Measurements from ENCODE around the gene CEACAM16. TPM values are rescaled to one million over a fixed set of nuclear protein-coding genes. Genes with fewer than 3 reads are reported as not detected.

Gene CEACAM16
- total RNA-seq, 1 donor from 2014 or later, result not detected

GRCh38 chr19:44689290-44690130 lies 9.4 kb upstream of the CEACAM16 start:
- Mint-ChIP-seq H3K27me3 (no peaks in the 10 kb centered on the region), H3K4me1 (ENCODE audit: unreplicated experiment) (peaks cover 4% of the 10 kb centered on the region)

DNA sequence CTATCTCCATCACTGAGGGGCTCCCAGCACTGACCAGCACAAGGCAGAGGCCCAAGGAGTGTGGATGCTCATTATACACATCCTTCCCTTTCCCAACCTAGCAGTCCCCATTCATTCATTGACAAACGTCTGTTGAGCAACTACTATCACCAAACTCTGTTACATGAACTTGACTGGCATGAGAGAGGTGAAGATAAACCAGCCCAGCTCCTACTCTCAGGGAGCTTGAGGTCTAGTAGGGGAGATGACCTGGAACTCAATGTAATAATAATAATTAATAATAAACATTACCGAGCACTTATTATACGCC lies 8.9 kb upstream of the CEACAM16 start:
- DNase-seq (ENCODE audit: extremely low spot score, unreplicated experiment), result no peak
- H3K9me3 Mint-ChIP-seq, result no peaks in the 10 kb centered on the region
- no peaks in the 10 kb centered on the region for H3K36me3 Mint-ChIP-seq
- peak overlapping the region; percentile 30 for H3K27ac Mint-ChIP-seq
- H3K27me3 Mint-ChIP-seq, result no peaks in the 10 kb centered on the region
- peaks cover 2% of the 10 kb centered on the region for H3K4me1 Mint-ChIP-seq (ENCODE audit: unreplicated experiment)
- TF ChIP-seq, protein P1, sequence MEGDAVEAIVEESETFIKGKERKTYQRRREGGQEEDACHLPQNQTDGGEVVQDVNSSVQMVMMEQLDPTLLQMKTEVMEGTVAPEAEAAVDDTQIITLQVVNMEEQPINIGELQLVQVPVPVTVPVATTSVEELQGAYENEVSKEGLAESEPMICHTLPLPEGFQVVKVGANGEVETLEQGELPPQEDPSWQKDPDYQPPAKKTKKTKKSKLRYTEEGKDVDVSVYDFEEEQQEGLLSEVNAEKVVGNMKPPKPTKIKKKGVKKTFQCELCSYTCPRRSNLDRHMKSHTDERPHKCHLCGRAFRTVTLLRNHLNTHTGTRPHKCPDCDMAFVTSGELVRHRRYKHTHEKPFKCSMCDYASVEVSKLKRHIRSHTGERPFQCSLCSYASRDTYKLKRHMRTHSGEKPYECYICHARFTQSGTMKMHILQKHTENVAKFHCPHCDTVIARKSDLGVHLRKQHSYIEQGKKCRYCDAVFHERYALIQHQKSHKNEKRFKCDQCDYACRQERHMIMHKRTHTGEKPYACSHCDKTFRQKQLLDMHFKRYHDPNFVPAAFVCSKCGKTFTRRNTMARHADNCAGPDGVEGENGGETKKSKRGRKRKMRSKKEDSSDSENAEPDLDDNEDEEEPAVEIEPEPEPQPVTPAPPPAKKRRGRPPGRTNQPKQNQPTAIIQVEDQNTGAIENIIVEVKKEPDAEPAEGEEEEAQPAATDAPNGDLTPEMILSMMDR (conservative IDR thresholded peaks at IDR 0.05), result no peak
- no peak overlapping the region for H3K4me3 Mint-ChIP-seq

More at GRCh38 chr19:44689290-44690130, 9.4 kb upstream of the CEACAM16 start:
- TF ChIP-seq, protein P1 (conservative IDR thresholded peaks at IDR 0.05), result peak; percentile 95
- DNase-seq (ENCODE audit: extremely low spot score, unreplicated experiment), result peak; percentile 84
- Mint-ChIP-seq H3K36me3 (no peaks in the 10 kb centered on the region), H3K27ac (peak overlapping the region; percentile 30), H3K9me3 (no peaks in the 10 kb centered on the region), H3K4me3 (no peak overlapping the region)

- DNase-seq (ENCODE audit: extremely low spot score, unreplicated experiment), result no peak
- no peaks in the 10 kb centered on the region for H3K9me3 Mint-ChIP-seq
- no peak overlapping the region for H3K4me3 Mint-ChIP-seq
Measured at GRCh38 chr19:44692379-44692721, 6.6 kb upstream of the CEACAM16 start.

GRCh38 chr19:44694184-44694579 lies 4.8 kb upstream of the CEACAM16 start:
- Mint-ChIP-seq H3K27me3 (no peaks in the 10 kb centered on the region), H3K4me1 (ENCODE audit: unreplicated experiment) (peaks cover 9% of the 10 kb centered on the region), H3K9me3 (no peaks in the 10 kb centered on the region), H3K36me3 (no peaks in the 10 kb centered on the region), H3K4me3 (no peak overlapping the region), H3K27ac (peak overlapping the region; percentile 51)
- DNase-seq (ENCODE audit: extremely low spot score, unreplicated experiment), result no peak
- TF ChIP-seq, protein P1 (conservative IDR thresholded peaks at IDR 0.05), result peak; percentile 53

More at GRCh38 chr19:44692379-44692721, 6.6 kb upstream of the CEACAM16 start:
- TF ChIP-seq, protein P1 (conservative IDR thresholded peaks at IDR 0.05), result no peak
- Mint-ChIP-seq H3K36me3 (no peaks in the 10 kb centered on the region), H3K27ac (peak overlapping the region; percentile 70), H3K4me1 (ENCODE audit: unreplicated experiment) (peaks cover 5% of the 10 kb centered on the region), H3K27me3 (no peaks in the 10 kb centered on the region)

DNA sequence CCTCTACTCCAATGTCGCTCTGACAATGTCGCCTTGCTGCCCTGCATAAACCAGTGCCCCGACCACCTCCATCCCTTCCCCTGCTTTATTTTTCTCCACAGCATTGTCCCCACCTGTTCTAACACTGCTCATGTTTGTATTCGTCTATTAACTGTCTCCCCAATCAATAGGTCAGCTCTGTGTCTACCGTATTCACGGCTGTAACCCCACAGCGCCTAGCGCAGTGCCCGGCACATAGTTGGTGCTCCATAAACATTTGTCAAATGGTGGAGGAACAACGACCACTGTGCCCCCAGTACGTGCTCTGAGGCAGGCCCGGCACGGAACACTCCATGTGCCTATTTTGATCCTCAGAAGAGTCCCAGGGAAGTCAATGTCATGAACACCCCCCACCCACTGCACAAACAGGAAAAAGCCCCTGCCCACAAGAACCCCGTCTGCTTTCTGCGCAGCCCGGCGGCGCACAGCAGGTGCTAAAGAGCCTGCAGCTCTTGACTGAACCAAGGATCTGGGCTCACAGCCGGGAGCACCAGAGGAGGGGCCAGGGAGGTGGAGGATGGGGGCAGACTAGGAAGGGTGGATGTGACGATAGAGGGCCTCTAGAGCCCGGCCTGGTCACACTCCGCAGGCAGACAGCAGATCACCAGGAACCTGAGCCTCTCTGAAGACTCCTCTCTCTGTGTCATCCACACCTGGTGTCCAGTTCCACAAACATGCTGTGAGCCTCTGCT lies 1.8 kb upstream of the CEACAM16 start:
- Mint-ChIP-seq H3K27me3 (no peaks in the 10 kb centered on the region), H3K27ac (peak overlapping the region; percentile 70), H3K4me3 (no peak overlapping the region), H3K36me3 (no peaks in the 10 kb centered on the region), H3K4me1 (ENCODE audit: unreplicated experiment) (peaks cover 9% of the 10 kb centered on the region), H3K9me3 (no peaks in the 10 kb centered on the region)
- TF ChIP-seq, protein P1 (conservative IDR thresholded peaks at IDR 0.05), result no peak
- no peak for DNase-seq (ENCODE audit: extremely low spot score, unreplicated experiment)

Measured in type B pancreatic cell (in vitro differentiated cells).